Right lung (tissue), 5 donors: ENCODE data around the gene PROSER3. TPM values are rescaled to one million over a fixed set of nuclear protein-coding genes. Genes with fewer than 3 reads are reported as not detected.

ENCODE experiments used
- DNase-seq, 2 donors: peaks; one replicate each; pipeline ENCODE4 v3.0.0-alpha.2; 2013
- polyA plus RNA-seq, 5 donors: library from polyadenylated mRNA; unstranded; fragments of 120-200 nt; gene quantifications; one replicate each; pipeline versions ENCODE4 v1.2.1 to v1.2.3, GENCODE V29; 2013; ENCODE audit warnings: inconsistent platforms in 1 of 5, low replicate concordance in 1 of 5; ENCODE audit not compliant: insufficient read length in 5 of 5, insufficient read depth in 1 of 5

PROSER3 gene
- polyA plus RNA-seq, 5 donors: 15.9 to 21.4 (median 20.2) TPM

- DNase-seq: no peak
These were observed 58.9 kb downstream of the PROSER3 start for GRCh38 chr19:35816846-35817245.

GRCh38 chr19:35818445-35818844 is 60.5 kb downstream of the PROSER3 start:
- no peak for DNase-seq

Other genes with a start within 250 kb of the PROSER3 start
- gene DMKN, start 244.5 kb upstream of the PROSER3 start, polyA plus RNA-seq: 100 to 1,000 TPM in 4 of 5 donors, 10 to 100 TPM in 1; 91.2 to 146 (median 119) TPM
- gene SBSN, start 229.9 kb upstream of the PROSER3 start, polyA plus RNA-seq: not detected
- not detected for gene GAPDHS, start 224.7 kb upstream of the PROSER3 start, polyA plus RNA-seq
- gene TMEM147, start 212.6 kb upstream of the PROSER3 start, polyA plus RNA-seq: 10 to 100 TPM; 48.9 to 78.4 (median 58.9) TPM
- gene ATP4A, start 194.5 kb upstream of the PROSER3 start, polyA plus RNA-seq: not detected
- gene PMIS2, start 172.0 kb upstream of the PROSER3 start, polyA plus RNA-seq: not detected
- gene HAUS5, start 145.4 kb upstream of the PROSER3 start, polyA plus RNA-seq: 10 to 100 TPM; 25.0 to 31.9 (median 28.0) TPM
- gene RBM42, start 129.1 kb upstream of the PROSER3 start, polyA plus RNA-seq: 10 to 100 TPM; 43.0 to 84.8 (median 53.7) TPM
- 1 to 10 TPM; 1.5 to 4.6 (median 2.0) TPM for gene ETV2, start 116.4 kb upstream of the PROSER3 start, polyA plus RNA-seq
- 100 to 1,000 TPM; 214 to 280 (median 243) TPM for gene COX6B1, start 109.9 kb upstream of the PROSER3 start, polyA plus RNA-seq
- under 1 TPM in 4 of 5 donors, not detected in 1; 0.18 to 0.40 (median 0.21) TPM for gene UPK1A, start 91.7 kb upstream of the PROSER3 start, polyA plus RNA-seq
- gene ZBTB32, start 53.6 kb upstream of the PROSER3 start, polyA plus RNA-seq: under 1 TPM; 0.29 to 0.85 (median 0.57) TPM
- 10 to 100 TPM; 21.3 to 40.3 (median 28.0) TPM for gene KMT2B, start 40.2 kb upstream of the PROSER3 start, polyA plus RNA-seq
- gene IGFLR1, start 15.7 kb upstream of the PROSER3 start, polyA plus RNA-seq: 1 to 10 TPM; 3.1 to 7.1 (median 4.1) TPM
- 10 to 100 TPM; 15.1 to 21.7 (median 16.6) TPM for gene U2AF1L4, start 12.8 kb upstream of the PROSER3 start, polyA plus RNA-seq
- gene PSENEN, start 12.5 kb upstream of the PROSER3 start, polyA plus RNA-seq: 10 to 100 TPM; 45.5 to 72.8 (median 52.3) TPM
- 10 to 100 TPM in 2 of 5 donors, 1 to 10 TPM in 3; 8.2 to 14.4 (median 9.6) TPM for gene LIN37, start 9.6 kb upstream of the PROSER3 start, polyA plus RNA-seq
- gene HSPB6, start 1.1 kb upstream of the PROSER3 start, polyA plus RNA-seq: 100 to 1,000 TPM in 1 of 5 donors, 10 to 100 TPM in 4; 47.3 to 158 (median 71.5) TPM
- gene ARHGAP33, start 17.4 kb downstream of the PROSER3 start, polyA plus RNA-seq: 10 to 100 TPM; 21.8 to 40.7 (median 27.3) TPM
- 1 to 10 TPM in 1 of 5 donors, under 1 TPM in 1, not detected in 3; 0.21 to 1.0 TPM for gene PRODH2, start 54.7 kb downstream of the PROSER3 start, polyA plus RNA-seq
- gene NPHS1, start 94.3 kb downstream of the PROSER3 start, polyA plus RNA-seq: 1 to 10 TPM in 1 of 5 donors, under 1 TPM in 4; 0.29 to 1.5 (median 0.50) TPM
- gene KIRREL2, start 98.7 kb downstream of the PROSER3 start, polyA plus RNA-seq: 1 to 10 TPM; 1.1 to 4.3 (median 1.8) TPM
- 10 to 100 TPM in 1 of 5 donors, 1 to 10 TPM in 4; 8.2 to 13.8 (median 9.0) TPM for gene APLP1, start 110.4 kb downstream of the PROSER3 start, polyA plus RNA-seq
- gene NFKBID, start 142.4 kb downstream of the PROSER3 start, polyA plus RNA-seq: 1 to 10 TPM; 3.7 to 7.0 (median 5.7) TPM
- 1 to 10 TPM; 5.0 to 7.9 (median 6.0) TPM for gene HCST, start 144.4 kb downstream of the PROSER3 start, polyA plus RNA-seq
- gene TYROBP, start 150.1 kb downstream of the PROSER3 start, polyA plus RNA-seq: 10 to 100 TPM; 12.1 to 20.4 (median 14.7) TPM
- 10 to 100 TPM in 2 of 5 donors, 1 to 10 TPM in 3; 6.5 to 18.2 (median 7.7) TPM for gene LRFN3, start 178.2 kb downstream of the PROSER3 start, polyA plus RNA-seq
- 10 to 100 TPM in 4 of 5 donors, 1 to 10 TPM in 1; 9.1 to 15.0 (median 11.7) TPM for gene SDHAF1, start 237.0 kb downstream of the PROSER3 start, polyA plus RNA-seq